B cell (primary cell): ENCODE data around the gene KRTAP4-7. TPM values are rescaled to one million over a fixed set of nuclear protein-coding genes. Genes with fewer than 3 reads are reported as not detected.

Source experiments
- ATAC-seq: fragments of 200-7000 bp; cut with Tn5 transposase; one replicate; pipeline ENCODE4 v1.10.0; 2021; ENCODE audit warnings: low read depth, mild to moderate bottlenecking, moderate number of reproducible peaks, moderate library complexity
- CTCF ChIA-PET: fragments of 350-600 bp; sonication (Branson Sonifier 250); formaldehyde crosslinking; loops from one replicate; lab custom pipeline; 2021; ENCODE audit warnings: antibody characterized with exemption, inconsistent platforms; lab: Charles Lee
- POLR2A ChIA-PET: fragments of 350-600 bp; sonication (Branson Sonifier 250); formaldehyde crosslinking; loops from one replicate; lab custom pipeline; 2021; ENCODE audit warnings: antibody characterized with exemption; lab: Charles Lee
- DNase-seq: peaks from one replicate; pipeline ENCODE4 v3.0.0; 2013
- H2AFZ ChIP-seq: 2 replicates; pipeline ENCODE4 v1.6.1; 2012; ENCODE audit warnings: mild to moderate bottlenecking, low read depth, low read length; ENCODE audit not compliant: insufficient read depth, poor library complexity, severe bottlenecking
- H3K27ac ChIP-seq, 2 donors: 1 replicate in 1 of 2; 2 replicates in 1 of 2; pipeline ENCODE4 v1.5.1; 2012 to 2013; ENCODE audit warnings: low read length in 2 of 2, mild to moderate bottlenecking in 2 of 2, moderate library complexity in 1 of 2
- H3K27me3 ChIP-seq, 4 experiments: fragments of 200-600 bp in 1 of 4; sonication (generic) in 1 of 4; replicated peaks in 1 of 4; 1 replicate in 2 of 4; 2 replicates in 2 of 4; pipeline versions ENCODE4 v1.6.1 to v1.7.0; 2013 to 2016; ENCODE audit warnings: low read length in 3 of 4, mild to moderate bottlenecking in 2 of 4, mixed read lengths in 1 of 4, moderate library complexity in 1 of 4; ENCODE audit not compliant: insufficient read depth in 4 of 4, control insufficient read depth in 3 of 4; ENCODE audit errors: control extremely low read depth in 1 of 4
- H3K36me3 ChIP-seq, 2 experiments: replicated peaks in 1 of 2; 1 replicate in 1 of 2; 2 replicates in 1 of 2; pipeline versions ENCODE4 v1.6.1 to v1.7.1; 2013; ENCODE audit warnings: low read length in 1 of 2; ENCODE audit not compliant: insufficient read depth in 2 of 2, control insufficient read depth in 1 of 2; ENCODE audit errors: control extremely low read depth in 1 of 2, extremely low read depth in 1 of 2
- H3K4me1 ChIP-seq, 2 donors: fragments of 200-600 bp in 1 of 2; sonication (generic) in 1 of 2; 1 replicate in 1 of 2; 2 replicates in 1 of 2; pipeline versions ENCODE4 v1.5.1 to v1.6.1; 2013 to 2017; ENCODE audit warnings: low read length in 2 of 2; ENCODE audit not compliant: control insufficient read depth in 2 of 2, insufficient read depth in 2 of 2
- H3K4me2 ChIP-seq: replicated peaks from 2 replicates; pipeline ENCODE3; 2012; ENCODE audit warnings: mild to moderate bottlenecking, low read depth, low read length; ENCODE audit not compliant: poor library complexity, severe bottlenecking
- H3K4me3 ChIP-seq, 5 experiments: fragments of 200-600 bp in 1 of 5; sonication (generic) in 1 of 5; 1 replicate in 3 of 5; 2 replicates in 2 of 5; pipeline versions ENCODE4 v1.5.1 to v1.7.0; 2011 to 2016; ENCODE audit warnings: low read length in 4 of 5, mild to moderate bottlenecking in 4 of 5, low read depth in 2 of 5, control low read depth in 1 of 5, moderate library complexity in 1 of 5; ENCODE audit not compliant: insufficient read depth in 1 of 5; ENCODE audit errors: control extremely low read depth in 1 of 5, extremely low read depth in 1 of 5
- H3K79me2 ChIP-seq: fragments of 200-600 bp; sonication (generic); one replicate; pipeline ENCODE4 v1.6.0; 2016; ENCODE audit warnings: low read length; ENCODE audit not compliant: control insufficient read depth, insufficient read depth
- H3K9ac ChIP-seq: fragments of 200-600 bp; sonication (generic); 2 replicates; pipeline ENCODE4 v1.6.1; 2017; ENCODE audit warnings: mild to moderate bottlenecking, low read length, moderate library complexity
- H3K9me3 ChIP-seq, 3 donors: one replicate each; pipeline versions ENCODE4 v1.6.1 to v1.7.1; 2013; ENCODE audit warnings: low read length in 2 of 3; ENCODE audit not compliant: control insufficient read depth in 2 of 3, insufficient read depth in 1 of 3; ENCODE audit errors: control extremely low read depth in 1 of 3
- H4K20me1 ChIP-seq: 2 replicates; pipeline ENCODE4 v1.6.0; 2012; ENCODE audit warnings: mild to moderate bottlenecking, low read length; ENCODE audit not compliant: insufficient read depth, control insufficient read depth, poor library complexity, severe bottlenecking
- H3K27ac Mint-ChIP-seq: one replicate; pipeline ENCODE4 v1.8.0; 2021; ENCODE audit warnings: mixed read lengths
- H3K27me3 Mint-ChIP-seq: one replicate; pipeline ENCODE4 v1.8.0; 2021; ENCODE audit warnings: mixed read lengths
- H3K4me1 Mint-ChIP-seq: one replicate; pipeline ENCODE4 v1.8.0; 2021; ENCODE audit warnings: mixed read lengths
- H3K4me3 Mint-ChIP-seq: one replicate; pipeline ENCODE4 v1.8.0; 2021; ENCODE audit warnings: mixed read lengths
- H3K9me3 Mint-ChIP-seq: one replicate; pipeline ENCODE4 v1.8.0; 2022; ENCODE audit warnings: mixed read lengths; ENCODE audit not compliant: insufficient read depth
- EZH2 ChIP-seq: IDR thresholded peaks from 2 replicates; pipeline ENCODE4 v1.6.1; 2012; ENCODE audit warnings: borderline replicate concordance, low read depth, mild to moderate bottlenecking, moderate library complexity, low read length; ENCODE audit not compliant: insufficient read depth, poor library complexity, severe bottlenecking
- WGBS: methylation state at CpG from one replicate; pipeline ENCODE4 v1.1.5; 2013; ENCODE audit warnings: missing lambda C conversion rate; ENCODE audit not compliant: insufficient coverage; 5-methylcytosine and 5-hydroxymethylcytosine counted together
- intact Hi-C: fragments of 100-400 bp; cut with micrococcal nuclease; formaldehyde crosslinking; loops from one replicate; pipeline ENCODE4 v1.10.0; 2022
- polyA plus RNA-seq: library from polyadenylated mRNA; depleted of rRNA; stranded (reverse); fragments of >200 nt; gene quantifications from 2 replicates; pipeline ENCODE4 v1.2.3, GENCODE V29; 2012
- total RNA-seq, 2 donors: library from RNA; stranded (reverse); fragments of 120-200 nt in 1 of 2; gene quantifications; 1 replicate in 1 of 2; 2 replicates in 1 of 2; pipeline versions ENCODE4 v1.2.3 to v1.2.4, GENCODE V29; 2013 to 2022
- TF ChIP-seq, protein P1 (sequence below): fragments of 200-600 bp; IDR thresholded peaks from one replicate; pipeline ENCODE4 v1.8.0; 2022; ENCODE audit warnings: antibody characterized with exemption, mild to moderate bottlenecking

KRTAP4-7 gene
- total and polyA plus RNA-seq, 2 donors (not counting 1 experiment from before 2014, with no cell fraction given), result not detected

DNA sequence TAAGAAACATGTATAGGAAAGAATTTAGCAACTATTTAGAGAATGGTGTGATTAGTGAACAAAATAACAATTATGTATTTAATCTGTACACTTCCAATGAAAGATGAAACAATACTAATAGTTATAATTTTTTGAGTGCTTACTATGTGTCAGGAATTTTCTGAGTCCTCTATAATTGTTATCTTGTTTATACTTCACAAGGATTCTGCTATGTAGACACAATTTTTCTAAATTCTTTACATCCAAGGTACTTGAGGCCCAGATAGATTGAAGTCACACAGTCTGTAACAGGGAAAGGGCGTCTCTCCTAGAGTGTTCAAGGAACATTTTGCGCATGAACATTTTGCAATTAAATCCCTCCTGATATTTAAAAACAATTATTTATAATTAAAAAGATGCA lies 41.1 kb downstream of the KRTAP4-7 start:
- ChIA-PET POLR2A (no interaction called here), CTCF (no interaction called here)
- peaks cover 0 to 5% (median 3%) of the 10 kb centered on the region in 3 donors for H3K9me3 ChIP-seq
- peaks cover 31 to 32% of the 10 kb centered on the region in 2 donors for H3K4me1 ChIP-seq
- peaks cover 13% of the 10 kb centered on the region for H3K4me1 Mint-ChIP-seq
- no peak for ATAC-seq
- no peak overlapping the region for H2AFZ ChIP-seq
- no peaks in the 10 kb centered on the region for H3K9me3 Mint-ChIP-seq
- no peak overlapping the region for H3K27ac Mint-ChIP-seq
- H3K9ac ChIP-seq, result no peak overlapping the region
- H3K36me3 ChIP-seq, result no peaks in the 10 kb centered on the region
- no peak overlapping the region for H3K4me2 ChIP-seq
- H3K79me2 ChIP-seq, result no peaks in the 10 kb centered on the region
- H3K4me3 Mint-ChIP-seq, result no peak overlapping the region
- no peak overlapping the region for H3K27ac ChIP-seq
- intact Hi-C loops, result no loop called here
- WGBS, result no CpG with 5 or more reads among the region's 2 CpGs
- H4K20me1 ChIP-seq, result no peaks in the 10 kb centered on the region
- no peak for TF ChIP-seq EZH2
- TF ChIP-seq, protein P1, sequence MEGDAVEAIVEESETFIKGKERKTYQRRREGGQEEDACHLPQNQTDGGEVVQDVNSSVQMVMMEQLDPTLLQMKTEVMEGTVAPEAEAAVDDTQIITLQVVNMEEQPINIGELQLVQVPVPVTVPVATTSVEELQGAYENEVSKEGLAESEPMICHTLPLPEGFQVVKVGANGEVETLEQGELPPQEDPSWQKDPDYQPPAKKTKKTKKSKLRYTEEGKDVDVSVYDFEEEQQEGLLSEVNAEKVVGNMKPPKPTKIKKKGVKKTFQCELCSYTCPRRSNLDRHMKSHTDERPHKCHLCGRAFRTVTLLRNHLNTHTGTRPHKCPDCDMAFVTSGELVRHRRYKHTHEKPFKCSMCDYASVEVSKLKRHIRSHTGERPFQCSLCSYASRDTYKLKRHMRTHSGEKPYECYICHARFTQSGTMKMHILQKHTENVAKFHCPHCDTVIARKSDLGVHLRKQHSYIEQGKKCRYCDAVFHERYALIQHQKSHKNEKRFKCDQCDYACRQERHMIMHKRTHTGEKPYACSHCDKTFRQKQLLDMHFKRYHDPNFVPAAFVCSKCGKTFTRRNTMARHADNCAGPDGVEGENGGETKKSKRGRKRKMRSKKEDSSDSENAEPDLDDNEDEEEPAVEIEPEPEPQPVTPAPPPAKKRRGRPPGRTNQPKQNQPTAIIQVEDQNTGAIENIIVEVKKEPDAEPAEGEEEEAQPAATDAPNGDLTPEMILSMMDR, result no peak
- no peaks in the 10 kb centered on the region for H3K27me3 ChIP-seq
- DNase-seq, result no peak
- peaks cover 11% of the 10 kb centered on the region for H3K27me3 Mint-ChIP-seq
- no peak overlapping the region for H3K4me3 ChIP-seq

DNA sequence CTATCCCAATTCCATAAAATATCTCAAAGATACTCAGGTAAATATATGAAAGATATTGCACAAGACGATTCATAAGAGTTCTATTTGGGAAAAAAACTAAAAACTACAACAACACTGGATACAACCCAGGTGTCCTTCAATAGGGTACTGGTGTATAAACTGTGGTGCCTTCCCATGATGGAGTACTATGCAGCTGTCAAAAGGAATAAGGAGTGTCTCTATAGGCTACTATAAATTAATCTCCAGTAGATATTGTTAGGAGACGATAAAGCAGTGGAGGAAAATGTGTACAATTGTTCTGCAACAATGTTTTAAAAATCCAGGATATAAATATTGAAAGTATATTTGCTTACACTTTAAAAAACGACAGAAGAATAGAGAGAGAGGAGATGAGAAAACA lies 42.5 kb downstream of the KRTAP4-7 start:
- no peaks in the 10 kb centered on the region for H3K9me3 Mint-ChIP-seq
- H3K9ac ChIP-seq, result no peak overlapping the region
- no peak for ATAC-seq
- peaks cover 0 to 5% (median 3%) of the 10 kb centered on the region in 3 donors for H3K9me3 ChIP-seq
- no peaks in the 10 kb centered on the region for H4K20me1 ChIP-seq
- no peak overlapping the region for H3K4me3 Mint-ChIP-seq
- no peak for TF ChIP-seq EZH2
- TF ChIP-seq, protein P1, result no peak
- H3K4me1 Mint-ChIP-seq, result peaks cover 5% of the 10 kb centered on the region
- H3K27me3 Mint-ChIP-seq, result peaks cover 10% of the 10 kb centered on the region
- intact Hi-C loops, result no loop called here
- H3K79me2 ChIP-seq, result no peaks in the 10 kb centered on the region
- no peak overlapping the region for H3K27ac Mint-ChIP-seq
- H3K36me3 ChIP-seq, result no peaks in the 10 kb centered on the region
- H3K4me3 ChIP-seq, result no peak overlapping the region
- CTCF ChIA-PET, result no interaction called here
- peaks cover 21 to 24% of the 10 kb centered on the region in 2 donors for H3K4me1 ChIP-seq
- WGBS, result no CpG with 5 or more reads among the region's 3 CpGs
- POLR2A ChIA-PET, result no interaction called here
- H3K27ac ChIP-seq, result no peak overlapping the region
- H3K4me2 ChIP-seq, result no peak overlapping the region
- no peak for DNase-seq
- no peaks in the 10 kb centered on the region for H3K27me3 ChIP-seq
- H2AFZ ChIP-seq, result no peak overlapping the region
